OCI-LY7 (cell line): ENCODE measurements around the gene RNU6-9. TPM values are rescaled to one million over a fixed set of nuclear protein-coding genes. Genes with fewer than 3 reads are reported as not detected.

ENCODE experiments used
- BruUV-seq: library from RNA; stranded (reverse); fragments of 400-500 nt; replicated peaks from 2 replicates; lab custom pipeline; 2021; lab: Mats Ljungman, UMichigan
- CTCF ChIA-PET: fragments of 300-600 bp; sonication (Branson Sonifier 250); formaldehyde crosslinking; loops from one replicate; lab custom pipeline; 2022; ENCODE audit warnings: antibody characterized with exemption; ENCODE audit not compliant: unreplicated experiment; lab: Charles Lee
- POLR2A ChIA-PET: fragments of 300-600 bp; sonication (Branson Sonifier 250); formaldehyde crosslinking; loops from one replicate; lab custom pipeline; 2022; ENCODE audit warnings: antibody characterized with exemption; lab: Charles Lee
- DNase-seq: peaks from one replicate; pipeline ENCODE4 v3.0.0-alpha.2; 2015; ENCODE audit warnings: low spot score
- H2AFZ ChIP-seq: fragments of 200-600 bp; sonication (generic), shearing (Covaris generic); 2 replicates; pipeline ENCODE4 v1.6.1; 2014; ENCODE audit warnings: mild to moderate bottlenecking, antibody characterized with exemption, low read length, moderate library complexity
- H3K27ac ChIP-seq: fragments of 200-600 bp; sonication (generic); 2 replicates; pipeline ENCODE4 v1.5.1; 2014; ENCODE audit warnings: mixed run types, low read depth, mild to moderate bottlenecking, moderate library complexity, low read length, inconsistent platforms; ENCODE audit not compliant: poor library complexity, severe bottlenecking
- H3K36me3 ChIP-seq: fragments of 200-600 bp; sonication (generic); 2 replicates; pipeline ENCODE4 v1.6.1; 2014; ENCODE audit warnings: mild to moderate bottlenecking, antibody characterized with exemption, low read length, moderate library complexity, mixed read lengths; ENCODE audit not compliant: insufficient read depth
- H3K4me1 ChIP-seq: fragments of 200-600 bp; sonication (generic); 2 replicates; pipeline ENCODE4 v1.5.1; 2014; ENCODE audit warnings: mild to moderate bottlenecking, low read length; ENCODE audit not compliant: insufficient read depth, poor library complexity, severe bottlenecking
- H3K4me2 ChIP-seq: fragments of 200-600 bp; sonication (generic); 2 replicates; pipeline ENCODE4 v1.6.1; 2014; ENCODE audit warnings: mild to moderate bottlenecking, low read length
- H3K4me3 ChIP-seq: fragments of 200-600 bp; sonication (generic); 2 replicates; pipeline ENCODE4 v1.5.1; 2014; ENCODE audit warnings: mild to moderate bottlenecking, low read depth, low read length; ENCODE audit not compliant: poor library complexity, severe bottlenecking
- H3K79me2 ChIP-seq: fragments of 200-600 bp; sonication (generic); 2 replicates; pipeline ENCODE4 v1.6.1; 2016; ENCODE audit warnings: low read depth, mild to moderate bottlenecking, low read length, moderate library complexity, mixed read lengths; ENCODE audit not compliant: insufficient read depth
- H3K9me2 ChIP-seq: fragments of 200-600 bp; sonication (generic); 2 replicates; pipeline ENCODE4 v1.6.1; 2016; ENCODE audit warnings: mild to moderate bottlenecking, low read length, mixed read lengths; ENCODE audit not compliant: insufficient read depth
- H3K9me3 ChIP-seq: fragments of 200-600 bp; sonication (generic); 2 replicates; pipeline ENCODE4 v1.6.1; 2014; ENCODE audit warnings: mild to moderate bottlenecking, mixed run types, low read length, mixed read lengths
- H4K20me1 ChIP-seq: fragments of 200-600 bp; sonication (generic); 2 replicates; pipeline ENCODE4 v1.6.1; 2014; ENCODE audit warnings: mild to moderate bottlenecking, antibody characterized with exemption, low read length, moderate library complexity, mixed read lengths; ENCODE audit not compliant: insufficient read depth
- EZH2phosphoT487 ChIP-seq: fragments of 200-600 bp; sonication (generic); IDR thresholded peaks from 2 replicates; pipeline ENCODE4 v1.6.1; 2018; ENCODE audit warnings: low read depth, borderline replicate concordance, mild to moderate bottlenecking, mixed run types, antibody characterized with exemption, low read length, moderate library complexity, mixed read lengths
- intact Hi-C: fragments of 100-400 bp; cut with micrococcal nuclease; formaldehyde crosslinking; loops from one replicate; pipeline ENCODE4 v1.10.0; 2022; ENCODE audit not compliant: unreplicated experiment
- total RNA-seq, 2 experiments: library from RNA; depleted of rRNA in 1 of 2; stranded (reverse); fragments of >200 nt in 1 of 2; shearing (Covaris generic) in 1 of 2; gene quantifications; 2 replicates each; pipeline ENCODE4 v1.2.3, GENCODE V29; 2014 to 2022
- TF ChIP-seq, protein P1 (sequence below): fragments of 200-600 bp; sonication (generic); conservative IDR thresholded peaks from 2 replicates; pipeline ENCODE4 v1.5.1; 2014; ENCODE audit warnings: mild to moderate bottlenecking, antibody characterized with exemption, low read length, moderate library complexity, mixed read lengths

The RNU6-9 gene
- total RNA-seq, 2 experiments from 2014 or later, result not detected

- Histone ChIP-seq H3K4me3 (no peak overlapping the region), H3K4me1 (peaks cover 18% of the 10 kb centered on the region), H3K27ac (no peak overlapping the region), H4K20me1 (no peaks in the 10 kb centered on the region), H3K4me2 (no peak overlapping the region), H3K9me3 (no peaks in the 10 kb centered on the region), H2AFZ (no peak overlapping the region), H3K79me2 (no peaks in the 10 kb centered on the region), H3K9me2 (no peaks in the 10 kb centered on the region), H3K36me3 (no peaks in the 10 kb centered on the region)
- intact Hi-C loops, result no loop called here
- ChIA-PET POLR2A (no interaction called here), CTCF (no interaction called here)
- no peak for DNase-seq
- no TSS peak for BruUV-seq
- TF ChIP-seq, protein P1, sequence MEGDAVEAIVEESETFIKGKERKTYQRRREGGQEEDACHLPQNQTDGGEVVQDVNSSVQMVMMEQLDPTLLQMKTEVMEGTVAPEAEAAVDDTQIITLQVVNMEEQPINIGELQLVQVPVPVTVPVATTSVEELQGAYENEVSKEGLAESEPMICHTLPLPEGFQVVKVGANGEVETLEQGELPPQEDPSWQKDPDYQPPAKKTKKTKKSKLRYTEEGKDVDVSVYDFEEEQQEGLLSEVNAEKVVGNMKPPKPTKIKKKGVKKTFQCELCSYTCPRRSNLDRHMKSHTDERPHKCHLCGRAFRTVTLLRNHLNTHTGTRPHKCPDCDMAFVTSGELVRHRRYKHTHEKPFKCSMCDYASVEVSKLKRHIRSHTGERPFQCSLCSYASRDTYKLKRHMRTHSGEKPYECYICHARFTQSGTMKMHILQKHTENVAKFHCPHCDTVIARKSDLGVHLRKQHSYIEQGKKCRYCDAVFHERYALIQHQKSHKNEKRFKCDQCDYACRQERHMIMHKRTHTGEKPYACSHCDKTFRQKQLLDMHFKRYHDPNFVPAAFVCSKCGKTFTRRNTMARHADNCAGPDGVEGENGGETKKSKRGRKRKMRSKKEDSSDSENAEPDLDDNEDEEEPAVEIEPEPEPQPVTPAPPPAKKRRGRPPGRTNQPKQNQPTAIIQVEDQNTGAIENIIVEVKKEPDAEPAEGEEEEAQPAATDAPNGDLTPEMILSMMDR, result no peak
- TF ChIP-seq EZH2phosphoT487, result no peak
Observed at GRCh38 chr19:920051-920864, 27.0 kb downstream of the RNU6-9 start.

GRCh38 chr19:924553-925086 lies 31.3 kb downstream of the RNU6-9 start:
- peak overlapping the region; percentile 62 for H2AFZ ChIP-seq
- no peaks in the 10 kb centered on the region for H3K36me3 ChIP-seq
- H3K4me3 ChIP-seq, result peak overlapping the region; percentile 91
- intact Hi-C loops, result loop anchor here (1.0 to 2.0 kb wide), 2 partner anchors 22 to 60 kb away; partner anchors contain the start of gene WDR18
- no peak for DNase-seq
- H3K4me1 ChIP-seq, result peaks cover 21% of the 10 kb centered on the region
- ChIA-PET POLR2A (interaction anchor here (2.5 kb wide), 1 partner anchor 60 kb away, joined by 7 read pairs; the partner anchor contains the start of gene WDR18), CTCF (no interaction called here)
- no peaks in the 10 kb centered on the region for H3K9me2 ChIP-seq
- no peaks in the 10 kb centered on the region for H4K20me1 ChIP-seq
- H3K27ac ChIP-seq, result peak overlapping the region; percentile 49
- BruUV-seq, result no TSS peak
- H3K4me2 ChIP-seq, result peak overlapping the region; percentile 99
- H3K9me3 ChIP-seq, result no peaks in the 10 kb centered on the region
- TF ChIP-seq EZH2phosphoT487, result no peak
- TF ChIP-seq, protein P1, result no peak
- no peaks in the 10 kb centered on the region for H3K79me2 ChIP-seq
